Trophoblast cell (in vitro differentiated cells and primary cell): ENCODE results near the gene COPS6.
A peak's percentile ranks its signal among the peaks of the same experiment; 100 is the strongest.

Experiments
- DNase-seq, 2 donors: peaks; one replicate each; pipeline ENCODE4 v3.0.0-alpha.2; 2016
- H2AFZ ChIP-seq: 2 replicates; pipeline ENCODE4 v1.6.1; 2013; ENCODE audit warnings: low read length, moderate library complexity, mild to moderate bottlenecking; ENCODE audit not compliant: insufficient read depth, poor library complexity
- H2AK5ac ChIP-seq: 2 replicates; pipeline ENCODE4 v1.6.1; 2013; ENCODE audit warnings: mild to moderate bottlenecking, low read length
- H2BK120ac ChIP-seq: 2 replicates; pipeline ENCODE4 v1.6.1; 2013; ENCODE audit warnings: low read length, mild to moderate bottlenecking, moderate library complexity; ENCODE audit not compliant: insufficient read depth, poor library complexity
- H2BK12ac ChIP-seq: 2 replicates; pipeline ENCODE4 v1.6.1; 2013; ENCODE audit warnings: mild to moderate bottlenecking, low read length, moderate library complexity
- H2BK5ac ChIP-seq: 2 replicates; pipeline ENCODE4 v1.6.1; 2013; ENCODE audit warnings: low read length, low read depth, moderate library complexity, mild to moderate bottlenecking; ENCODE audit not compliant: poor library complexity
- H3K14ac ChIP-seq: 2 replicates; pipeline ENCODE4 v1.6.1; 2013; ENCODE audit warnings: mild to moderate bottlenecking, low read length
- H3K18ac ChIP-seq: 2 replicates; pipeline ENCODE4 v1.6.1; 2013; ENCODE audit warnings: mild to moderate bottlenecking, low read length
- H3K23ac ChIP-seq: 2 replicates; pipeline ENCODE4 v1.6.1; 2013; ENCODE audit warnings: low read length
- H3K27ac ChIP-seq: 2 replicates; pipeline ENCODE4 v1.5.1; 2013; ENCODE audit warnings: low read depth, mild to moderate bottlenecking, inconsistent platforms, low read length, moderate library complexity
- H3K27me3 ChIP-seq: 2 replicates; pipeline ENCODE4 v1.6.1; 2013; ENCODE audit warnings: inconsistent platforms, mild to moderate bottlenecking, low read length, moderate library complexity; ENCODE audit not compliant: insufficient read depth
- H3K36me3 ChIP-seq, 2 experiments: 1 replicate in 1 of 2; 2 replicates in 1 of 2; pipeline ENCODE4 v1.6.1; 2013; ENCODE audit warnings: low read length in 2 of 2, mild to moderate bottlenecking in 2 of 2, moderate library complexity in 1 of 2; ENCODE audit not compliant: insufficient read depth in 2 of 2, control insufficient read depth in 1 of 2
- H3K4ac ChIP-seq: 2 replicates; pipeline ENCODE4 v1.6.1; 2013; ENCODE audit warnings: low read depth, mild to moderate bottlenecking, low read length, moderate library complexity
- H3K4me1 ChIP-seq, 2 experiments: 1 replicate in 1 of 2; 2 replicates in 1 of 2; pipeline ENCODE4 v1.6.1; 2013; ENCODE audit warnings: low read length in 2 of 2, mild to moderate bottlenecking in 2 of 2, moderate library complexity in 1 of 2; ENCODE audit not compliant: insufficient read depth in 2 of 2, control insufficient read depth in 1 of 2
- H3K4me2 ChIP-seq: 2 replicates; pipeline ENCODE4 v1.6.1; 2013; ENCODE audit warnings: inconsistent platforms, mild to moderate bottlenecking, low read length, moderate library complexity
- H3K4me3 ChIP-seq: 2 replicates; pipeline ENCODE4 v1.5.1; 2013; ENCODE audit warnings: mild to moderate bottlenecking, low read depth, low read length, inconsistent platforms
- H3K79me1 ChIP-seq: one replicate; pipeline ENCODE4 v1.6.1; 2013; ENCODE audit warnings: low read length
- H3K79me2 ChIP-seq: 2 replicates; pipeline ENCODE4 v1.6.1; 2013; ENCODE audit warnings: low read length, mild to moderate bottlenecking; ENCODE audit not compliant: control insufficient read depth, insufficient read depth, poor library complexity
- H3K9ac ChIP-seq: 2 replicates; pipeline ENCODE4 v1.6.1; 2013; ENCODE audit warnings: mild to moderate bottlenecking, low read length
- H3K9me3 ChIP-seq: 2 replicates; pipeline ENCODE4 v1.6.1; 2013; ENCODE audit warnings: low read depth, mild to moderate bottlenecking, control low read depth, inconsistent platforms, low read length; ENCODE audit not compliant: insufficient read depth
- H4K12ac ChIP-seq: 2 replicates; pipeline ENCODE4 v1.6.1; 2013; ENCODE audit warnings: low read depth, mild to moderate bottlenecking, low read length, moderate library complexity
- H4K8ac ChIP-seq: 2 replicates; pipeline ENCODE4 v1.6.1; 2013; ENCODE audit warnings: low read depth, mild to moderate bottlenecking, low read length, moderate library complexity
- H4K91ac ChIP-seq: one replicate; pipeline ENCODE4 v1.6.1; 2013; ENCODE audit warnings: low read depth, mild to moderate bottlenecking, low read length, moderate library complexity
- WGBS: extraction: QIAGEN DNeasy Blood & Tissue Kit; methylation state at CpG from one replicate; pipeline ENCODE4 v1.1.7; 2013; ENCODE audit warnings: missing lambda C conversion rate; ENCODE audit not compliant: insufficient read length, insufficient coverage; ENCODE audit errors: extremely low coverage; 5-methylcytosine and 5-hydroxymethylcytosine counted together

Gene COPS6

DNA sequence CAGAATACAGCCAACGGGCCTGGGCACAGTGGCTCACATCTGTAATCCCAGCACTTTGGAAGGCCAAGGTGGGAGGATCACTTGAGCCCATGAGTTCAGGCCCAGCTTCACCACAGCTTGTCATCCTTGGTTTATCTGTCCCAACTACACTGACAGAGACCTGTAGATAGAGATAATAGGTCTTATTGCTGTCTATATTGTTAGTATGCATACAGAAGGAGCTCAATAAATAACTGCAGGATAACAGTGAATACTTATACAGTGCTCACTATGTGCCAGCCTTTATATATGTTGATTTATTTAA, 31.9 kb downstream of the COPS6 start:
- Histone ChIP-seq H2BK120ac (no peak overlapping the region), H3K4ac (no peak overlapping the region), H3K27me3 (no peaks in the 10 kb centered on the region), H3K14ac (no peak overlapping the region), H3K27ac (no peak overlapping the region), H3K9me3 (no peaks in the 10 kb centered on the region), H3K4me3 (no peak overlapping the region), H3K79me1 (no peaks in the 10 kb centered on the region), H3K36me3 (no peaks in the 10 kb centered on the region), H3K18ac (no peak overlapping the region), H4K12ac (no peak overlapping the region), H3K4me1 (peaks cover 6 to 17% of the 10 kb centered on the region in 2 experiments), H2AK5ac (no peak overlapping the region), H3K4me2 (no peak overlapping the region), H4K91ac (no peak overlapping the region), H2BK5ac (no peak overlapping the region), H2AFZ (no peak overlapping the region), H4K8ac (no peak overlapping the region), H2BK12ac (no peak overlapping the region), H3K23ac (no peak overlapping the region), H3K9ac (no peak overlapping the region), H3K79me2 (peaks cover 5% of the 10 kb centered on the region)
- DNase-seq, result no peak
- WGBS, result no CpG with 5 or more reads among the region's 1 CpG

- peak; percentile 79 to 89 for DNase-seq
- WGBS, result no CpG with 5 or more reads among the region's 13 CpGs
- no peak overlapping the region for H4K91ac ChIP-seq
- H2BK120ac ChIP-seq, result no peak overlapping the region
- H2AK5ac ChIP-seq, result no peak overlapping the region
- no peak overlapping the region for H3K23ac ChIP-seq
- H3K79me2 ChIP-seq, result peaks cover 12% of the 10 kb centered on the region
- H3K79me1 ChIP-seq, result peaks cover 6% of the 10 kb centered on the region
- no peak overlapping the region for H3K14ac ChIP-seq
- no peak overlapping the region for H2BK12ac ChIP-seq
- no peaks in the 10 kb centered on the region for H3K27me3 ChIP-seq
- H4K12ac ChIP-seq, result no peak overlapping the region
- H4K8ac ChIP-seq, result no peak overlapping the region
- H3K4ac ChIP-seq, result no peak overlapping the region
- no peak overlapping the region for H3K4me2 ChIP-seq
- no peak overlapping the region for H3K18ac ChIP-seq
- H3K4me1 ChIP-seq, result peaks cover 4 to 18% of the 10 kb centered on the region in 2 experiments
- no peak overlapping the region for H3K4me3 ChIP-seq
- H3K27ac ChIP-seq, result peak overlapping the region; percentile 24
- H2AFZ ChIP-seq, result no peak overlapping the region
- H2BK5ac ChIP-seq, result no peak overlapping the region
- no peaks in the 10 kb centered on the region for H3K36me3 ChIP-seq
- no peaks in the 10 kb centered on the region for H3K9me3 ChIP-seq
- H3K9ac ChIP-seq, result no peak overlapping the region
These were observed 33.3 kb downstream of the COPS6 start for GRCh38 chr7:100122067-100122466.

DNA sequence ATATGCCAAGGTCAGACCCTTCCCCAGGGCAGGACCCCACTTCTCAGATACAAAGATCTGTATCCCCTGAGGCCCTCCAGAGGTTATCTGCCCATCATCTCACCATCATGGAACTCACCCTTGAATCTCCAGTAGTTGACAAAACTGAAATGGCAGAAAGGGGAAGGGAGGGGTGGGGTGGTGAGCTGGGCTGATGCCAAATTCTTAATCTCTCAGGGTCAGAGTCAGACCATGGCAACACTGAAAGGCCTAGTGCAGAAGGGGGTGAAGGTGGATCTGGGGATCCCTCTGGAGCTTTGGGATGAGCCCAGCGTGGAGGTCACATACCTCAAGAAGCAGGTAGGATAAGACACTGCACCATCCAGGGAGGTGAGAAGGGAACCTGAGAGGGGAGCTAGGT, 33.8 kb downstream of the COPS6 start:
- no peak overlapping the region for H4K12ac ChIP-seq
- H4K91ac ChIP-seq, result no peak overlapping the region
- H2BK120ac ChIP-seq, result no peak overlapping the region
- no peak overlapping the region for H2AK5ac ChIP-seq
- H2BK5ac ChIP-seq, result no peak overlapping the region
- WGBS, result no CpG with 5 or more reads among the region's 1 CpG
- peaks cover 16% of the 10 kb centered on the region for H3K79me2 ChIP-seq
- no peak overlapping the region for H3K4me3 ChIP-seq
- H3K27ac ChIP-seq, result peak overlapping the region; percentile 24
- H3K23ac ChIP-seq, result no peak overlapping the region
- no peak overlapping the region for H2BK12ac ChIP-seq
- no peak for DNase-seq
- H3K4me1 ChIP-seq, result peaks cover 4 to 17% of the 10 kb centered on the region in 2 experiments
- H2AFZ ChIP-seq, result no peak overlapping the region
- H3K9me3 ChIP-seq, result no peaks in the 10 kb centered on the region
- no peaks in the 10 kb centered on the region for H3K27me3 ChIP-seq
- H3K4me2 ChIP-seq, result no peak overlapping the region
- H3K36me3 ChIP-seq, result no peaks in the 10 kb centered on the region
- no peak overlapping the region for H3K9ac ChIP-seq
- H3K79me1 ChIP-seq, result peaks cover 11% of the 10 kb centered on the region
- H3K4ac ChIP-seq, result no peak overlapping the region
- no peak overlapping the region for H3K14ac ChIP-seq
- H3K18ac ChIP-seq, result peak overlapping the region; percentile 20
- H4K8ac ChIP-seq, result no peak overlapping the region

DNA sequence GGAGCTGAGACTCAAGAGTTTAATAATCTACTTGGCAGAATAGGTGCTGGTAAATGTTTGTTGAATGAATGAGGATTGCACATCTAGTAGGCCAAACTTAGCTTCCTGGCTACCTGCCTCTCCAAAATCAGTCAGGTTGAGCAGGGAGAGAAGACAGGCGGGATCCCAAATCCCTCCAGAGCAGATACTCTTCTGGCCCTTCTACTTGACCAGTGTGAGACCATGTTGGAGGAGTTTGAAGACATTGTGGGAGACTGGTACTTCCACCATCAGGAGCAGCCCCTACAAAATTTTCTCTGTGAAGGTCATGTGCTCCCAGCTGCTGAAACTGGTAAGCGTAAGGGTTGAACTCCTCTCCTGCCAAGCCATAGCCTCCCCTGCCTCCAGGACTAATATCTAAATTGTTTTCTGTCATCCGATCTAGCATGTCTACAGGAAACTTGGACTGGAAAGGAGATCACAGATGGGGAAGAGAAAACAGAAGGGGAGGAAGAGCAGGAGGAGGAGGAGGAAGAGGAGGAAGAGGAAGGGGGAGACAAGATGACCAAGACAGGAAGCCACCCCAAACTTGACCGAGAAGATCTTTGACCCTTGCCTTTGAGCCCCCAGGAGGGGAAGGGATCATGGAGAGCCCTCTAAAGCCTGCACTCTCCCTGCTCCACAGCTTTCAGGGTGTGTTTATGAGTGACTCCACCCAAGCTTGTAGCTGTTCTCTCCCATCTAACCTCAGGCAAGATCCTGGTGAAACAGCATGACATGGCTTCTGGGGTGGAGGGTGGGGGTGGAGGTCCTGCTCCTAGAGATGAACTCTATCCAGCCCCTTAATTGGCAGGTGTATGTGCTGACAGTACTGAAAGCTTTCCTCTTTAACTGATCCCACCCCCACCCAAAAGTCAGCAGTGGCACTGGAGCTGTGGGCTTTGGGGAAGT, 35.8 kb downstream of the COPS6 start:
- WGBS, result no CpG with 5 or more reads among the region's 4 CpGs

More for the DNA sequence above, 35.8 kb downstream of the COPS6 start:
- Histone ChIP-seq H3K27ac (no peak overlapping the region), H4K12ac (no peak overlapping the region), H3K4me2 (no peak overlapping the region), H4K91ac (no peak overlapping the region), H2BK120ac (no peak overlapping the region), H2BK12ac (no peak overlapping the region), H3K9me3 (no peaks in the 10 kb centered on the region), H3K79me1 (peaks cover 15% of the 10 kb centered on the region), H2AK5ac (no peak overlapping the region), H3K18ac (no peak overlapping the region), H3K23ac (no peak overlapping the region), H3K36me3 (no peaks in the 10 kb centered on the region), H2BK5ac (no peak overlapping the region), H3K4me3 (no peak overlapping the region), H3K9ac (no peak overlapping the region), H3K4me1 (peaks cover 7 to 21% of the 10 kb centered on the region in 2 experiments), H3K14ac (no peak overlapping the region), H2AFZ (no peak overlapping the region), H3K79me2 (peaks cover 13% of the 10 kb centered on the region), H3K27me3 (no peaks in the 10 kb centered on the region), H3K4ac (no peak overlapping the region), H4K8ac (no peak overlapping the region)
- DNase-seq, result no peak
